GM12801 (cell line): ENCODE results near the gene GPSM1.

Source experiments
- CTCF ChIP-seq: IDR thresholded peaks from one replicate; pipeline ENCODE4 v1.5.1; 2011; ENCODE audit warnings: control low read depth; ENCODE audit not compliant: insufficient read length; ENCODE audit errors: extremely low read depth

Gene GPSM1

GRCh38 chr9:136405481-136405880 is 78.1 kb downstream of the GPSM1 start:
- no peak for TF ChIP-seq CTCF

- no peak for TF ChIP-seq CTCF
Observed at GRCh38 chr9:136407911-136408310, 80.6 kb downstream of the GPSM1 start.
